ENCODE data around the gene PSMD8.
"Not testable (repeated sequence)": the region's sequence is repeated elsewhere in the genome, so short reads cannot be mapped to it uniquely, and the experiment has no call there.

PSMD8 gene

DNA sequence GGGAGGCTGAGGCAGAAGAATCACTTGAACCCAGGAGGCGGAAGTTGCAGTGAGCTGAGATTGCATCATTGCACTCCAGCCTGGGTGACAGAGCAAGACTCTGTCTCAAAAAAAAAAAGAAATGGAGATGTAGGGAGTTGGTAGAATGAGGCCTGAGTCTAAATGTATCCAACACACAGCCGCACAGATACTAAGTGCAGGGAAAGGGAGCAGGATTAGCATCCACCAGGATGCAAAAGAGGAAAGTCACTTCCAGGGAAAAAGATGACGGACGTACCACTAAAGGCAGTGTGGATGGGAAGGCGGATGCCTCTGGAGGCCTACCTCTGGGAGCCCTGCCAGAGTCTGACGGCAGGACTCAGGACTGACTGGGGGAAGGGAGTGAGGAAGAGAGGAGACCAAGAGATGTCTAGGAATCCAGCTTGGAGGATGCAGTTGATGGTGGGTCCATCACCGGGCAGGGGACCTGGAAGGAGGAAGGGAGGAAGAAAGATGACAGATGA lies 35.3 kb downstream of the PSMD8 start:
- Histone ChIP-seq H3K4me1 (ENCODE audit: control insufficient read depth in 1 of 2, insufficient read depth in 2 of 2, low read length in 2 of 2) (no peaks in the 10 kb centered on the region), H3K27me3 (ENCODE audit: control insufficient read depth in 1 of 2, insufficient read depth in 2 of 2, low read length in 2 of 2) (no peaks in the 10 kb centered on the region), H3K27ac (ENCODE audit: low read depth, low read length) (no peak overlapping the region), H3K9me3 (ENCODE audit: control insufficient read depth in 1 of 2, low read length in 2 of 2) (no peaks in the 10 kb centered on the region), H3K36me3 (ENCODE audit: control insufficient read depth in 1 of 2, insufficient read depth in 2 of 2, low read length in 2 of 2) (peaks cover 9 to 16% of the 10 kb centered on the region in 2 donors), H3K9ac (ENCODE audit: low read depth in 1 of 2, low read length in 2 of 2) (no peak overlapping the region), H3K4me3 (ENCODE audit: low read depth in 1 of 2, low read length in 2 of 2) (no peak overlapping the region)

DNA sequence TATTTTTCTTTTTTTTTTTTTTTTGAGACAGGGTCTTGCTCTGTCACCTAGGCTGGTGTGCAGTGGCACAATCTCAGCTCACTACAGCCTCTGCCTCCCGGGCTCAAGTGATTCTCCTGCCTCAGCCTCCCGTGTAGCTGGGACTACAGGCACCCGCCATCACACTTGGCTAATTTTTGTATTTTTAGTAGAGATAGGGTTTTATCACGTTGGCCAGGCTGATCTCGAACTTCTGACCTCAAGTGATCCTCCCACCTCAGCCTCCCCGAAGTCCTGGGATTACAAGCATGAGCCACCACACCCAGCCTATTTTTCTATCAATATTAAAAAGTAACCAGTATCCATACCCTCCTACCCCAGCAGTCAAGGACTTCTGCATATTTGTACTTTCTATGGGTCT lies 36.0 kb downstream of the PSMD8 start:
- H3K4me3 ChIP-seq (ENCODE audit: low read depth in 1 of 2, low read length in 2 of 2); H3K4me1 ChIP-seq (ENCODE audit: control insufficient read depth in 1 of 2, insufficient read depth in 2 of 2, low read length in 2 of 2); H3K27me3 ChIP-seq (ENCODE audit: control insufficient read depth in 1 of 2, insufficient read depth in 2 of 2, low read length in 2 of 2); H3K9ac ChIP-seq (ENCODE audit: low read depth in 1 of 2, low read length in 2 of 2); H3K9me3 ChIP-seq (ENCODE audit: control insufficient read depth in 1 of 2, low read length in 2 of 2); H3K27ac ChIP-seq (ENCODE audit: low read depth, low read length): not testable (repeated sequence)
- H3K36me3 ChIP-seq (ENCODE audit: control insufficient read depth in 1 of 2, insufficient read depth in 2 of 2, low read length in 2 of 2) = peaks cover 9 to 13% of the 10 kb centered on the region in 2 donors

DNA sequence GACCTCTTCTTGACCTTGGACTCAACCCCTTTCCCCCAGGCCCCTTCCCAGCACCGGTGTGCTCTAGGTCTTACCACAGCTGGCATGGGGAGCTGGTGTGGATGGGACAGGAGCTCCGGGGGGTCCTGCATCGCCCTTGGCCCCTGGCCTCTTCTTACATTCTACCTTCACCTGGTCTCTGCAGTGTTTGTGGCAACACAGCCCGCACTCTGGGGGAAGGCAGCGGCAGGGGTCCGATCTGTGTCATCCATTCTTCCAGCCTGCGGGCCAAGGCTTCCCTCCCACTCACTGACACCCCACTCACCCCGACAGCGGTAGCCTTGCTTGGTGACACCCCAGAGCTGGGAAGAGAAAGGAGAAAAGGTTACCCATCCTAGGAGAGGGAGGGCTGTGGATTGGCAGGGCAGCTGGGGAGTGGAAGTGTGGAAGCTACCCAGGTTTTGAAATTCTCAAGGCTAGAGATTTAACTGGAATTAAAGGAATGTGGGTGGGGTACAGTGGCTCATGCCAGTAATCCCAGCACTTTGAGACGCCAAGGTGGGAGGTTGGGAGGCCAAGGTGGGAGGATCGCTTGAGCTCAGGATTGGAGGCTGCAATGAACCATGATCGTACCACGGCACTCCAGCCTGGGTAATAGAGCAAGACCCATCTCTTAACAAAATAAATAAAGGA lies 36.8 kb downstream of the PSMD8 start:
- H3K27ac ChIP-seq (ENCODE audit: low read depth, low read length) = no peak overlapping the region
- H3K4me1 ChIP-seq (ENCODE audit: control insufficient read depth in 1 of 2, insufficient read depth in 2 of 2, low read length in 2 of 2) = no peaks in the 10 kb centered on the region
- H3K36me3 ChIP-seq (ENCODE audit: control insufficient read depth in 1 of 2, insufficient read depth in 2 of 2, low read length in 2 of 2) = peaks cover 9 to 10% of the 10 kb centered on the region in 2 donors
- H3K9me3 ChIP-seq (ENCODE audit: control insufficient read depth in 1 of 2, low read length in 2 of 2) = no peaks in the 10 kb centered on the region
- H3K27me3 ChIP-seq (ENCODE audit: control insufficient read depth in 1 of 2, insufficient read depth in 2 of 2, low read length in 2 of 2) = no peaks in the 10 kb centered on the region
- no peak overlapping the region for H3K9ac ChIP-seq (ENCODE audit: low read depth in 1 of 2, low read length in 2 of 2)
- no peak overlapping the region for H3K4me3 ChIP-seq (ENCODE audit: low read depth in 1 of 2, low read length in 2 of 2)

DNA sequence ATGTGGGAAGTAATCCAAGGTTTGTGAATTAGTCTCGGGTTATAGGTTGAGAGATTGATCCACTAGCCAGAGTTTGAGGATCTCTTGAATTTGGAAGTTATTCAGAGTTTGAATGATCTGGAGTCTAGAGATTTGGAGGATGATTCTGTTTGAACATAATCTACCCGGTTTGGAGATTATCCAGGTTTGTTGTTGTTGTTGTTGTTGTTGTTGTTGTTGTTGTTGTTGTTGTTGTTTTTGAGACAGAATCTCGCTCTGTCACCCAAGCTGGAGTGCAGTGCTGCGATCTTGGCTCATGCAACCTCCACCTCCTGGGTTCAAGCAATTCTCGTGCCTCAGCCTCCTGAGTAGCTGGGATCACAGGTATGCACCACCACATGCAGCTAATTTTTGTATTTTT lies 37.5 kb downstream of the PSMD8 start:
- not testable (repeated sequence) for H3K27ac ChIP-seq (ENCODE audit: low read depth, low read length); H3K9ac ChIP-seq (ENCODE audit: low read depth in 1 of 2, low read length in 2 of 2); H3K36me3 ChIP-seq (ENCODE audit: control insufficient read depth in 1 of 2, insufficient read depth in 2 of 2, low read length in 2 of 2); H3K4me3 ChIP-seq (ENCODE audit: low read depth in 1 of 2, low read length in 2 of 2); H3K4me1 ChIP-seq (ENCODE audit: control insufficient read depth in 1 of 2, insufficient read depth in 2 of 2, low read length in 2 of 2); H3K27me3 ChIP-seq (ENCODE audit: control insufficient read depth in 1 of 2, insufficient read depth in 2 of 2, low read length in 2 of 2); H3K9me3 ChIP-seq (ENCODE audit: control insufficient read depth in 1 of 2, low read length in 2 of 2)

DNA sequence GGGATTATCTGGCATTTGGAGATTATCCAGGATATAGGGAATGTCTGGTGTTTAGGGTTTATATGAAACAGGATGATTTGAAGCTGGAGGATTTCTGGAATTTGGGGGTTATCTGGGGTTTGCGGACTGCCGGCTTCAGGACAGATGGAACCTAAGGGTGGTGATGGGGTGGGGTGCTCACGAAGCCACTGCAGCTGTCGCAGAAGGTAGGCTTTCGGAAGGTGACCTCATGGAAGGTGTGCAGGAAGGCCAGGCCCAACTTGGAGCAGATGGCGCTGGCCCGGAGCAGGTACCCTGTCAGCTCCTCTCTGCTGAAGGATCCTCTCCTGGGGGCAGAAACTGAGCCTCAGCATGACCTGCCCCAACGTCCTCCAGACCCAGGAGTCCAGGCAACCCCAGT lies 38.1 kb downstream of the PSMD8 start:
- H3K4me1 ChIP-seq (ENCODE audit: control insufficient read depth in 1 of 2, insufficient read depth in 2 of 2, low read length in 2 of 2) = no peaks in the 10 kb centered on the region
- H3K4me3 ChIP-seq (ENCODE audit: low read depth in 1 of 2, low read length in 2 of 2) = no peak overlapping the region
- no peaks in the 10 kb centered on the region for H3K9me3 ChIP-seq (ENCODE audit: control insufficient read depth in 1 of 2, low read length in 2 of 2)
- peaks cover 0 to 6% of the 10 kb centered on the region in 2 donors for H3K36me3 ChIP-seq (ENCODE audit: control insufficient read depth in 1 of 2, insufficient read depth in 2 of 2, low read length in 2 of 2)
- no peak overlapping the region for H3K27ac ChIP-seq (ENCODE audit: low read depth, low read length)
- H3K9ac ChIP-seq (ENCODE audit: low read depth in 1 of 2, low read length in 2 of 2) = no peak overlapping the region
- peaks cover 0 to 4% of the 10 kb centered on the region in 2 donors for H3K27me3 ChIP-seq (ENCODE audit: control insufficient read depth in 1 of 2, insufficient read depth in 2 of 2, low read length in 2 of 2)

DNA sequence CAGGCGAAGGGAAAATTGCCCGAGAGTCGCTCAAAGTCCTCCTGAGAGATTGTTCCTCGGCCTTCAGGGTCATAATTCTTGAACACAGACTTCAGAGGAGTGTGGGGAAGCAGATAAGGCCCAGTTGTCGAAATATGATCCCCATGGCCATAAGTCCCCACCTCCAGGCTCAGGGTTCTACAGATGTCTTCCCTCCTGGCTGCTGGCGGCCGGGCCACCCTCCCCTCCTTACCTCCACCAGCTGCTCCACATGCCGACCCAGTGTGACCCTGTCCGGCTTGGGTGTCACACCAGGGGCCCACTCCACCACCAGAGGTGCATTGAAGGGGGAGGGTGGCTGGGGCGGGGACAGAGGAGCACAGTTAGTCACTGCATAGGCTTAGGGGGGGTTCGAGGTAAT lies 38.6 kb downstream of the PSMD8 start:
- H3K9ac ChIP-seq (ENCODE audit: low read depth in 1 of 2, low read length in 2 of 2) = no peak overlapping the region
- peaks cover 0 to 2% of the 10 kb centered on the region in 2 donors for H3K4me1 ChIP-seq (ENCODE audit: control insufficient read depth in 1 of 2, insufficient read depth in 2 of 2, low read length in 2 of 2)
- peaks cover 0 to 4% of the 10 kb centered on the region in 2 donors for H3K27me3 ChIP-seq (ENCODE audit: control insufficient read depth in 1 of 2, insufficient read depth in 2 of 2, low read length in 2 of 2)
- peaks cover 0 to 6% of the 10 kb centered on the region in 2 donors for H3K36me3 ChIP-seq (ENCODE audit: control insufficient read depth in 1 of 2, insufficient read depth in 2 of 2, low read length in 2 of 2)
- H3K4me3 ChIP-seq (ENCODE audit: low read depth in 1 of 2, low read length in 2 of 2) = no peak overlapping the region
- H3K27ac ChIP-seq (ENCODE audit: low read depth, low read length) = no peak overlapping the region
- no peaks in the 10 kb centered on the region for H3K9me3 ChIP-seq (ENCODE audit: control insufficient read depth in 1 of 2, low read length in 2 of 2)

DNA sequence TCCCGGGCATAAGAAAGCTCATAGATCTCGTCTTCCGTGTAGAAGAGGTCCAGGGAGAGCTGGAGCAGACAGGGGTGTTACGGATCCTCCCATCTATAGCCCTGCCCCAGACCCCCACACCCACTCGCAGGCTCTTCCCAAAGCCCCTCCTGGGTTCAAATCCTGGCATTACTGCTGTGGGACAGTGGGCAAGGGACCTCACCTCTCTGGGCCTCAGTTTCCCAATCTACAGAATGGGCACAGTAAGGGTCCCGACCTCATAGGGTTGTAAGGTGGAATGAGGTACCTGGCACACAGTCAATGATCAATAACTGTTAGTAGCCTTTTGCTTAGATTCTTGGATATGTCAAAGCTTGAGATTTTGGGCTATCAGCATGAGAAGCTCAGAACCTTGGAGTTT lies 39.0 kb downstream of the PSMD8 start:
- Histone ChIP-seq H3K27ac (ENCODE audit: low read depth, low read length) (no peak overlapping the region), H3K36me3 (ENCODE audit: control insufficient read depth in 1 of 2, insufficient read depth in 2 of 2, low read length in 2 of 2) (peaks cover 0 to 5% of the 10 kb centered on the region in 2 donors), H3K9ac (ENCODE audit: low read depth in 1 of 2, low read length in 2 of 2) (no peak overlapping the region), H3K4me3 (ENCODE audit: low read depth in 1 of 2, low read length in 2 of 2) (no peak overlapping the region), H3K27me3 (ENCODE audit: control insufficient read depth in 1 of 2, insufficient read depth in 2 of 2, low read length in 2 of 2) (peaks cover 0 to 8% of the 10 kb centered on the region in 2 donors), H3K4me1 (ENCODE audit: control insufficient read depth in 1 of 2, insufficient read depth in 2 of 2, low read length in 2 of 2) (peaks cover 0 to 6% of the 10 kb centered on the region in 2 donors), H3K9me3 (ENCODE audit: control insufficient read depth in 1 of 2, low read length in 2 of 2) (no peaks in the 10 kb centered on the region)

DNA sequence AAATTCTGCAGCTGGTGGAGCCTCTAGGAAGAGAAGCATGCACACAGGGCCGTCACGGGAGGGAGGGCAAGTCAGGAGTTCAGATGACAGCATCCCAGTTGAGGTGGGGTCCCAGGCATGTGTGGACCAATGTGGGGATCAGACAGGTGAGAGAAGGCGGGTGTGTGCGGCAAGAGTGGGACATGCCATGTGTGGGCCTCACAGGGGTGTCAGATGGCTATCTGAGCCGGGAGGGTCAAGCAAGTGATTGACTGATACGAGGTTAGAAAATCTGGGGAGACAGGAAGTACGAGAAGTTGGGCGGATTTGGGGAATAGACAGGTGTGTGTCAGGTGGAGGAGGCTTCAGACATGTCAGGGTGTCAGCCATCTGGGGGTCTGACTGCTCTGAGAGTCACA lies 42.8 kb downstream of the PSMD8 start:
- Histone ChIP-seq H3K4me1 (ENCODE audit: control insufficient read depth in 1 of 2, insufficient read depth in 2 of 2, low read length in 2 of 2) (peaks cover 0 to 7% of the 10 kb centered on the region in 2 donors), H3K36me3 (ENCODE audit: control insufficient read depth in 1 of 2, insufficient read depth in 2 of 2, low read length in 2 of 2) (no peaks in the 10 kb centered on the region), H3K4me3 (ENCODE audit: low read depth in 1 of 2, low read length in 2 of 2) (peak overlapping the region in 1 of 2 donors; percentile 61), H3K27me3 (ENCODE audit: control insufficient read depth in 1 of 2, insufficient read depth in 2 of 2, low read length in 2 of 2) (peaks cover 0 to 9% of the 10 kb centered on the region in 2 donors), H3K9me3 (ENCODE audit: control insufficient read depth in 1 of 2, low read length in 2 of 2) (no peaks in the 10 kb centered on the region), H3K27ac (ENCODE audit: low read depth, low read length) (no peak overlapping the region), H3K9ac (ENCODE audit: low read depth in 1 of 2, low read length in 2 of 2) (no peak overlapping the region)

DNA sequence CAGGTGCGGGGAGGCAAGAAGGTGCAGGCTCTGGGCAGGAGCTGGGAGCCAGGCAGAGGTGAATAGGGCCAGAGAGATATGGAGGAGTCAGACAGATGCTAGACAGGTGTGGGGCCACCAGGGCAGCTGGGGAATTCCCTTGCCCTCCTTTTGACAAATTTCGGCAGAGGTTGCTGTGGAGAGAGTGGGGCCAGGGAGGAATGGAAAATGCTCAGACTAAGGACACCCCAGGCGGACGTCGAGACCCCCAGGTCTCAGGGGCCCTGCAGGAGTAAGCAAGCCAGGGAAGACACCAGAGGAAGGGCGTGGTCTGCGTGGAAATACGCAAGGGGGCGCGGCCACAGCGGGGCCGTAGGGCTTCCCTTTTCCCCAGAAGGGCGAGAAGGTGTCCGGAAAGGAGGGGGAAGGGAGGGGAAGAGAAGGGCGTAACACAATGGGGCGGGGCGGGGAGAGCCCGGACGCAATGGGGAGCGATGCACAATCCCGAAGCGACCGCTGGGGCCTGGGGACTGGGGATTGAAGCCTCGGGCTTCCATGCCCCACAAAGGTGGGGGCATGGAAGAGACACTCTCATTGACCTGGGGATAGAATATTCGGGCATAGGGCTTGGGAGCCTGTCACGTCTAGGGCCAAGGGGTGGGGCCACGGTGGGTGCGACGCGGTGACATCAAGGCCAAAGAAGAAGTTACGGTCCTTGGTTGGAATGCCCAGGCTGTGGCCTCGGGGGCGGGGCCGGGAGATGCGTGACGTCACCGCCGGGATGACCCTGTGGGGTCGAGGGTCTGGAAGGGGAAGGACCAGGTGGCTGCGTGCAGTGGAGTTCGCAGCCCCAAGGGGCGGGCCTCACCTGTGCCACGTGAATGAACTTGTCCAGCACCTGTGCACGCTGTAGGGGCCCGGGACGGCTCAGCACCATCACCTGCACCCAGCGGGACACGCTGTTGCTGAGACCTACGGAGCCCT lies 43.5 kb downstream of the PSMD8 start:
- no peaks in the 10 kb centered on the region for H3K9me3 ChIP-seq (ENCODE audit: control insufficient read depth in 1 of 2, low read length in 2 of 2)
- H3K9ac ChIP-seq (ENCODE audit: low read depth in 1 of 2, low read length in 2 of 2) = no peak overlapping the region
- no peak overlapping the region for H3K27ac ChIP-seq (ENCODE audit: low read depth, low read length)
- H3K36me3 ChIP-seq (ENCODE audit: control insufficient read depth in 1 of 2, insufficient read depth in 2 of 2, low read length in 2 of 2) = no peaks in the 10 kb centered on the region
- peaks cover 0 to 7% of the 10 kb centered on the region in 2 donors for H3K4me1 ChIP-seq (ENCODE audit: control insufficient read depth in 1 of 2, insufficient read depth in 2 of 2, low read length in 2 of 2)
- H3K27me3 ChIP-seq (ENCODE audit: control insufficient read depth in 1 of 2, insufficient read depth in 2 of 2, low read length in 2 of 2) = peaks cover 0 to 9% of the 10 kb centered on the region in 2 donors
- H3K4me3 ChIP-seq (ENCODE audit: low read depth in 1 of 2, low read length in 2 of 2) = peak overlapping the region; percentile 39 to 61

DNA sequence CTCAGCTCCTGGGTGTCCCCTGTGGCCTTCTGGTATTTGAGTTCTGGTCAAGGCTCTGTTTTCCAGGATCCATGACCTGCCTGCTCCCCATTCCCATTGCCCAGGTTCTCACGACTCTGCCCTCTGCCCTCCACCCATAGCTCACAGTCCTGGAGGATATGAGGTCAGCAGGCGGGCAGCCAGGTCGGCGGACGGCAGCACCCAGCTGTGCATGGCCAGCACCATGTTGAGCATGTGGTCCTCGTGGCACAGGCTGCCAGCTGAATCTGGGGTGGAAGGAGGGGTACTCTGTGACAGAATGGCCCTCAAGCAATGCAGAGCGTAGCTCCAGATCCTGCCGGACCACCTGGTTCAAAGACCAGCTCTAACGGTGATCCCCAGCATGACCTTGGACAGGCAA lies 46.6 kb downstream of the PSMD8 start:
- H3K9ac ChIP-seq (ENCODE audit: low read depth in 1 of 2, low read length in 2 of 2) = no peak overlapping the region
- peaks cover 0 to 7% of the 10 kb centered on the region in 2 donors for H3K4me1 ChIP-seq (ENCODE audit: control insufficient read depth in 1 of 2, insufficient read depth in 2 of 2, low read length in 2 of 2)
- no peak overlapping the region for H3K4me3 ChIP-seq (ENCODE audit: low read depth in 1 of 2, low read length in 2 of 2)
- no peaks in the 10 kb centered on the region for H3K9me3 ChIP-seq (ENCODE audit: control insufficient read depth in 1 of 2, low read length in 2 of 2)
- no peak overlapping the region for H3K27ac ChIP-seq (ENCODE audit: low read depth, low read length)
- peaks cover 0 to 11% of the 10 kb centered on the region in 2 donors for H3K27me3 ChIP-seq (ENCODE audit: control insufficient read depth in 1 of 2, insufficient read depth in 2 of 2, low read length in 2 of 2)
- H3K36me3 ChIP-seq (ENCODE audit: control insufficient read depth in 1 of 2, insufficient read depth in 2 of 2, low read length in 2 of 2) = no peaks in the 10 kb centered on the region
